DND-41 (cell line): ENCODE measurements around the gene TSPEAR.

ENCODE experiments used
- ATAC-seq: fragments of 200-7000 bp; cut with Tn5 transposase; 3 replicates; pipeline ENCODE4 v1.9.1; 2021; ENCODE audit warnings: low read depth; ENCODE audit not compliant: insufficient read depth
- DNase-seq: peaks from one replicate; pipeline ENCODE4 v3.0.0-alpha.2; 2020
- H2AFZ ChIP-seq: 2 replicates; pipeline ENCODE4 v1.6.0; 2012; ENCODE audit warnings: low read depth, low read length
- H3K27ac ChIP-seq: 2 replicates; pipeline ENCODE4 v1.5.1; 2012; ENCODE audit warnings: low read length, inconsistent platforms
- H3K27me3 ChIP-seq: fragments of 200-600 bp; sonication (generic); 2 replicates; pipeline ENCODE4 v1.6.0; 2012; ENCODE audit warnings: low read length, mild to moderate bottlenecking, inconsistent platforms; ENCODE audit not compliant: insufficient read depth, poor library complexity
- H3K36me3 ChIP-seq: 2 replicates; pipeline ENCODE4 v1.5.1; 2012; ENCODE audit warnings: low read length, inconsistent platforms; ENCODE audit not compliant: insufficient read depth
- H3K4me1 ChIP-seq: 2 replicates; pipeline ENCODE4 v1.5.1; 2012; ENCODE audit warnings: mild to moderate bottlenecking, low read length; ENCODE audit not compliant: insufficient read depth
- H3K4me2 ChIP-seq: 2 replicates; pipeline ENCODE4 v1.6.0; 2012; ENCODE audit warnings: mild to moderate bottlenecking, moderate library complexity, low read length, inconsistent platforms; ENCODE audit not compliant: insufficient read depth
- H3K4me3 ChIP-seq, 2 experiments: fragments of 200-600 bp in 1 of 2; shearing (Covaris generic) in 1 of 2; 2 replicates each; pipeline ENCODE4 v1.5.1; 2012 to 2016; ENCODE audit warnings: inconsistent platforms in 2 of 2, low read length in 2 of 2, mild to moderate bottlenecking in 2 of 2, low read depth in 1 of 2, moderate library complexity in 1 of 2
- H3K79me2 ChIP-seq: 2 replicates; pipeline ENCODE4 v1.6.0; 2012; ENCODE audit warnings: low read length, inconsistent platforms; ENCODE audit not compliant: insufficient read depth
- H3K9ac ChIP-seq: 2 replicates; pipeline ENCODE4 v1.6.0; 2012; ENCODE audit warnings: low read depth, mild to moderate bottlenecking, inconsistent platforms, low read length, moderate library complexity
- H3K9me3 ChIP-seq: 2 replicates; pipeline ENCODE4 v1.5.1; 2012; ENCODE audit warnings: low read length, moderate library complexity, mild to moderate bottlenecking, inconsistent platforms; ENCODE audit not compliant: insufficient read depth, severe bottlenecking
- H4K20me1 ChIP-seq: 2 replicates; pipeline ENCODE4 v1.6.0; 2012; ENCODE audit warnings: low read length; ENCODE audit not compliant: insufficient read depth
- EZH2 ChIP-seq: IDR thresholded peaks from 3 replicates; pipeline ENCODE4 v1.6.1; 2012; ENCODE audit warnings: borderline replicate concordance, low read depth, mild to moderate bottlenecking, moderate library complexity, low read length, inconsistent platforms; ENCODE audit not compliant: severe bottlenecking
- TF ChIP-seq, protein P1 (sequence below): IDR thresholded peaks from 2 replicates; pipeline ENCODE4 v1.5.1; 2012; ENCODE audit warnings: borderline replicate concordance, low read length, moderate library complexity, mild to moderate bottlenecking; ENCODE audit not compliant: poor library complexity, severe bottlenecking; ENCODE audit errors: extremely low read depth

Gene TSPEAR

DNA sequence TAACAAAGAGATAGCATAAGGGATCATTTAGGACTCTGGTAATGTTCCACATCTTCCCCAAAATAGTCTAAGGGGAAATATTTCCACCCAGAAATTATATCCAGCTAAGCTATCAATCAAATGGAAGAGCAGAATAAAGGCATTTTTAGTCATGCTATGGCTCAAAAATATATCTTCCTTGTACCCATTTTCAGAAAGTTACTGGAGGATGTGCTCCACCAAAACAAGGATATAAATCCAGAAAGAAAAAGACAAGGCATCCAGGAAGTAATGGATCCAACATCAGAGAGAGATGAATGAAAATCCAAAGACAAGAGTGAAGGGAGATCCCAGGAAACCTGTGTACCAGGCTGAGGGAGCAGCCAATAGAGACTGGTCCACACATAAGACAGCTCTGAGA lies 102.2 kb downstream of the TSPEAR start:
- no peak for DNase-seq
- ATAC-seq, result no peak
- H3K9me3 ChIP-seq, result peaks cover 18% of the 10 kb centered on the region
- H4K20me1 ChIP-seq, result no peaks in the 10 kb centered on the region
- H3K27ac ChIP-seq, result no peak overlapping the region
- H3K4me2 ChIP-seq, result no peak overlapping the region
- H3K36me3 ChIP-seq, result no peaks in the 10 kb centered on the region
- H3K79me2 ChIP-seq, result no peaks in the 10 kb centered on the region
- no peak overlapping the region for H2AFZ ChIP-seq
- no peaks in the 10 kb centered on the region for H3K4me1 ChIP-seq
- H3K4me3 ChIP-seq, result no peak overlapping the region
- TF ChIP-seq, protein P1, sequence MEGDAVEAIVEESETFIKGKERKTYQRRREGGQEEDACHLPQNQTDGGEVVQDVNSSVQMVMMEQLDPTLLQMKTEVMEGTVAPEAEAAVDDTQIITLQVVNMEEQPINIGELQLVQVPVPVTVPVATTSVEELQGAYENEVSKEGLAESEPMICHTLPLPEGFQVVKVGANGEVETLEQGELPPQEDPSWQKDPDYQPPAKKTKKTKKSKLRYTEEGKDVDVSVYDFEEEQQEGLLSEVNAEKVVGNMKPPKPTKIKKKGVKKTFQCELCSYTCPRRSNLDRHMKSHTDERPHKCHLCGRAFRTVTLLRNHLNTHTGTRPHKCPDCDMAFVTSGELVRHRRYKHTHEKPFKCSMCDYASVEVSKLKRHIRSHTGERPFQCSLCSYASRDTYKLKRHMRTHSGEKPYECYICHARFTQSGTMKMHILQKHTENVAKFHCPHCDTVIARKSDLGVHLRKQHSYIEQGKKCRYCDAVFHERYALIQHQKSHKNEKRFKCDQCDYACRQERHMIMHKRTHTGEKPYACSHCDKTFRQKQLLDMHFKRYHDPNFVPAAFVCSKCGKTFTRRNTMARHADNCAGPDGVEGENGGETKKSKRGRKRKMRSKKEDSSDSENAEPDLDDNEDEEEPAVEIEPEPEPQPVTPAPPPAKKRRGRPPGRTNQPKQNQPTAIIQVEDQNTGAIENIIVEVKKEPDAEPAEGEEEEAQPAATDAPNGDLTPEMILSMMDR, result no peak
- no peak for TF ChIP-seq EZH2
- no peak overlapping the region for H3K9ac ChIP-seq
- no peaks in the 10 kb centered on the region for H3K27me3 ChIP-seq

DNA sequence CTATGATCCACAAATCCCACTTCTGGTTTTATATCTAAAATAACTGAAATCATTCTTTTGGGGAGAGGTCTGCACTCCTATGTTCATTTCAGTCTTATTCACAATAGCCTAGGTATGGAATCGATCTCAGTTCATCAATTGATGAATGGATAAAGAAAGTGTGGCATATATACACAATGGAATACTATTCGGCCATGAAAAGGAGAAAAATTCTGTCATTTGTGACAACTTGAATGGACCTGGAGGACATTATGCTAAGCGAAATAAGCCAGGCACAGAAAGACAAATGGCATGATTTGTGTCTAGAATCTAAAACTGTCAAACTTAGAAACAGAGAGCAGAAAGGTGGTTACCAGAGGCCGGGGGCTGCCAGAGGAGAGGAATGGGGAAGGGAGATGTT lies 104.9 kb downstream of the TSPEAR start:
- Histone ChIP-seq H3K27ac (no peak overlapping the region), H3K79me2 (no peaks in the 10 kb centered on the region), H2AFZ (no peak overlapping the region), H4K20me1 (no peaks in the 10 kb centered on the region), H3K36me3 (no peaks in the 10 kb centered on the region), H3K9ac (no peak overlapping the region), H3K9me3 (peaks cover 6% of the 10 kb centered on the region), H3K4me2 (no peak overlapping the region), H3K4me3 (no peak overlapping the region), H3K27me3 (no peaks in the 10 kb centered on the region), H3K4me1 (no peaks in the 10 kb centered on the region)
- ATAC-seq (no peak), DNase-seq (no peak)
- TF ChIP-seq, protein P1, result no peak
- no peak for TF ChIP-seq EZH2

DNA sequence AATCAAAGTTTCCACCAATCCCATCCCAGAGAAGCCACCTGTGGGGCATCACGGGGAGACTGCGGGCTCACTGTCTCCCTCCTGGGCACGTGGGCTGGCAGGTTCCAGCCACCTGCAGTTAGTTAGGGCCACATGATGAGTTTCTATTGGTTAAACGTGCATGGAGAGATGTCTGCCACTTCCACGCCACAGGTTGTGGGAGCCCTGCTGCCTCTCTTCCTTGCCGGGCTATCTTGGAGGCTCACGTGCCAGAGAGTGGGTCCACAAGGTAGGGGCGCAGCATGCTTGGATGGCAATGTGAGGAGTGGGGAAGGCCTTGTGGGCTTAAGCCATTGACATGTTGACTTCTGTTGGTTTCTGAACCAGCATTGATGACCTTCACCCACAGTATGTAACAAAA lies 107.5 kb downstream of the TSPEAR start:
- H3K9me3 ChIP-seq, result no peaks in the 10 kb centered on the region
- no peaks in the 10 kb centered on the region for H3K27me3 ChIP-seq
- H3K4me3 ChIP-seq, result no peak overlapping the region
- no peaks in the 10 kb centered on the region for H3K4me1 ChIP-seq
- no peak overlapping the region for H3K4me2 ChIP-seq
- H3K79me2 ChIP-seq, result no peaks in the 10 kb centered on the region
- H3K36me3 ChIP-seq, result no peaks in the 10 kb centered on the region
- no peak for DNase-seq
- ATAC-seq, result no peak
- no peak overlapping the region for H3K9ac ChIP-seq
- no peak overlapping the region for H2AFZ ChIP-seq
- no peaks in the 10 kb centered on the region for H4K20me1 ChIP-seq
- H3K27ac ChIP-seq, result no peak overlapping the region
- no peak for TF ChIP-seq EZH2
- TF ChIP-seq, protein P1, result no peak
